ENCODE measurements around the gene AFF3.
"Not testable (repeated sequence)": the region's sequence is repeated elsewhere in the genome, so short reads cannot be mapped to it uniquely, and the experiment has no call there.

The AFF3 gene

GRCh38 chr2:99949963-99950362 is 192.4 kb downstream of the AFF3 start:
- TF ChIP-seq, protein P1, sequence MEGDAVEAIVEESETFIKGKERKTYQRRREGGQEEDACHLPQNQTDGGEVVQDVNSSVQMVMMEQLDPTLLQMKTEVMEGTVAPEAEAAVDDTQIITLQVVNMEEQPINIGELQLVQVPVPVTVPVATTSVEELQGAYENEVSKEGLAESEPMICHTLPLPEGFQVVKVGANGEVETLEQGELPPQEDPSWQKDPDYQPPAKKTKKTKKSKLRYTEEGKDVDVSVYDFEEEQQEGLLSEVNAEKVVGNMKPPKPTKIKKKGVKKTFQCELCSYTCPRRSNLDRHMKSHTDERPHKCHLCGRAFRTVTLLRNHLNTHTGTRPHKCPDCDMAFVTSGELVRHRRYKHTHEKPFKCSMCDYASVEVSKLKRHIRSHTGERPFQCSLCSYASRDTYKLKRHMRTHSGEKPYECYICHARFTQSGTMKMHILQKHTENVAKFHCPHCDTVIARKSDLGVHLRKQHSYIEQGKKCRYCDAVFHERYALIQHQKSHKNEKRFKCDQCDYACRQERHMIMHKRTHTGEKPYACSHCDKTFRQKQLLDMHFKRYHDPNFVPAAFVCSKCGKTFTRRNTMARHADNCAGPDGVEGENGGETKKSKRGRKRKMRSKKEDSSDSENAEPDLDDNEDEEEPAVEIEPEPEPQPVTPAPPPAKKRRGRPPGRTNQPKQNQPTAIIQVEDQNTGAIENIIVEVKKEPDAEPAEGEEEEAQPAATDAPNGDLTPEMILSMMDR (IDR thresholded peaks at IDR 0.05; ENCODE audit: borderline replicate concordance, insufficient read depth, low read depth, low read length) = no peak
- H3K4me3 ChIP-seq (ENCODE audit: low read depth, low read length) = no peak overlapping the region

GRCh38 chr2:99949530-99949929 is 192.9 kb downstream of the AFF3 start:
- TF ChIP-seq, protein P1 (IDR thresholded peaks at IDR 0.05; ENCODE audit: borderline replicate concordance, insufficient read depth, low read depth, low read length) = no peak
- no peak overlapping the region for H3K4me3 ChIP-seq (ENCODE audit: low read depth, low read length)

- TF ChIP-seq, protein P1 (IDR thresholded peaks at IDR 0.05; ENCODE audit: borderline replicate concordance, insufficient read depth, low read depth, low read length) = no peak
- no peak overlapping the region for H3K4me3 ChIP-seq (ENCODE audit: low read depth, low read length)
These were observed 194.4 kb downstream of the AFF3 start for GRCh38 chr2:99948010-99948409.

DNA sequence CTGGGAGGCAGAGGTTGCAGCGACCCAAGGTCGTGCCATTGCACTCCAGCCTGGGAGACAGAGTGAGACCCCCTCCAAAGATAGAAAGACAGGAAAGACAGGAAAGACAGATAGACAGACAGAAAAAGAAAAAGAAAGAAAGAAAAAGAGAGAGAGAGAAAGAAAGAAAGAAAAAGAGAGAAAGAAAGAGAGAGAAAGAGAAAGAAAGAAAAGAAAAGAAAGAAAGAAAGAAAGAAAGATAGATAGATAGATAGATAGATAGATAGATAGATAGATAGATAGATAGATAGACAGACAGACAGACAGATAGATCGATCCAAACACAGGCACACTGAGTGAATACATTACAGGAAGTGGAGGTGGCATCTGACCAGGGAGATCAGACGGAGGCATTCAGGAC is 195.0 kb downstream of the AFF3 start:
- not testable (repeated sequence) for H3K4me3 ChIP-seq (ENCODE audit: low read depth, low read length)

DNA sequence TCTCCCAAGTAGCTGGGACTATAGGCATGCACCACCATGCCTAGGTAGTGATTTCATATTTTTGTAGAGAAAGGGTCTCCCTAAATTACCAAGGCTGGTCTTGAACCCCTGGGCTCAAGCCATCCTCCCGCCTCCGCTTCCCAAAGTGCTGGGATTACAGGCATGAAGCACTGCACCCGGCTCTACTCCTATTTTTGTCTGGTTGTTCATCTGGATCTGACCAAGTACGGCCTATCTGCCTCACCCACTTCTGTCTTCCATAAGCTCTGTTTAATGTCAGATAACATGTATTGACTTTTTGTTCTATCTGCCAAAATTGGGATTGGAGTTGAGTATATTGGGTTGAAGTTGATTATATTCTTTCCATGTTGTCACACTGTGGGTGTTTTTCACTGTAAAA is 198.4 kb downstream of the AFF3 start:
- TF ChIP-seq, protein P1 (IDR thresholded peaks at IDR 0.05; ENCODE audit: borderline replicate concordance, insufficient read depth, low read depth, low read length) = no peak
- H3K4me3 ChIP-seq (ENCODE audit: low read depth, low read length) = no peak overlapping the region

DNA sequence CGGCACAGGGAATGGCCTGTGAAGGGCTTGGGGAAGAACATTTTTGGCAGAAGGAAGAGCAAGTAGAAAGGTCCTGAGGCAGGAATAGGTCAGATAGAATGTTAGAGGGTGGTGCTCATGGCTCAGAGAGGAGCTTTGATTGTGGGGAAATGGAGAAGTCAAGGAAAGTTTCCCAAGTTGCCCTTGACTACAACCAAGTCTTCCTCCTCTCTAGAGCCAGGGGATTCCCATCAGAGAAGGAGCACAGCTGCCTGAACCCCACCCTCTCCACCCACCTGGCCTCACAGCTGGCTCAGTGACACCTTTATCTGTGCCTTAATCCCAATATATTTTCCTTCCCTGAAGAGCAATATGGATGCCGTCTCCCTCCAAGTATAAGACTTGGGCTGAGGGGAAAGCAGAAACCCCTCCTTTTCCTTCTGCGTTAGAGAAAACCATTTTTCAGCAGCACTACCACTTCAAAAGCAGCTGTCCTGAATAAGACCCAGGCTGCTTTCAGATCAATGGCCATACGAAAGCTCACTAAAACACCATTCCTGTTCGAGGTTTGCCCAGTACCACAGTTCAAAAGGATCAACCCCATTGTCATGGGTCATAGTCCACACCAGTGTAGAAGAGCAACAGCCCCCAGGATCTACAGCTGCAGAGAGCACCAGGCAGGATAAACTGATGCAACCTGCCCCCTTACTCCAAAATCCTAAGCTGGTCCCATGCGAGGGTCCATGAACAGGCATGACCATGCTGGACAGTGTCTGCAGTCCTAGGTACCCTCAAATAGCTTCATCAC is 199.6 kb downstream of the AFF3 start:
- TF ChIP-seq, protein P1 (IDR thresholded peaks at IDR 0.05; ENCODE audit: borderline replicate concordance, insufficient read depth, low read depth, low read length) = no peak
- no peak overlapping the region for H3K4me3 ChIP-seq (ENCODE audit: low read depth, low read length)

- no peak overlapping the region for H3K4me3 ChIP-seq (ENCODE audit: low read depth, low read length)
- TF ChIP-seq, protein P1 (IDR thresholded peaks at IDR 0.05; ENCODE audit: borderline replicate concordance, insufficient read depth, low read depth, low read length) = no peak
These were observed 201.4 kb downstream of the AFF3 start for GRCh38 chr2:99940963-99941362.

Data from GM12875 (cell line).